HEK293 (cell line): Measurements from ENCODE around the gene ASCC1.

Experiments used
- CTCF ChIA-PET: fragments of 350-600 bp; formaldehyde crosslinking; extraction: SDS; loops from one replicate; lab custom pipeline; 2021; ENCODE audit warnings: antibody characterized with exemption; lab: Yijun Ruan, JAX
- POLR2A ChIA-PET: fragments of 300-600 bp; formaldehyde crosslinking; extraction: SDS; loops from one replicate; lab custom pipeline; 2020; ENCODE audit warnings: antibody characterized with exemption, inconsistent platforms; lab: Yijun Ruan, JAX
- H3K27ac ChIP-seq: fragments of 200-500 bp; sonication (Bioruptor generic); 2 replicates; pipeline ENCODE4 v1.5.1; 2014; ENCODE audit warnings: low read depth, low read length, control low read depth, inconsistent platforms; ENCODE audit errors: extremely low read depth
- H3K36me3 ChIP-seq, 2 experiments: fragments of 200-500 bp in 1 of 2; sonication (Bioruptor generic) in 1 of 2; 1 replicate in 1 of 2; 2 replicates in 1 of 2; pipeline ENCODE4 v1.5.1; 2014 to 2017; ENCODE audit warnings: inconsistent platforms in 2 of 2, low read length in 2 of 2; ENCODE audit not compliant: control insufficient read depth in 2 of 2, insufficient read depth in 1 of 2
- H3K4me1 ChIP-seq: fragments of 200-500 bp; sonication (Bioruptor generic); 2 replicates; pipeline ENCODE4 v1.5.1; 2014; ENCODE audit warnings: mild to moderate bottlenecking, low read length, inconsistent platforms; ENCODE audit not compliant: control insufficient read depth, insufficient read depth
- H3K4me3 ChIP-seq: 2 replicates; pipeline ENCODE4 v1.5.1; 2011; ENCODE audit warnings: low read depth, mild to moderate bottlenecking, control low read depth, low read length, moderate library complexity
- H3K9me3 ChIP-seq: fragments of 200-500 bp; sonication (Bioruptor generic); 2 replicates; pipeline ENCODE4 v1.5.1; 2014; ENCODE audit warnings: low read depth, low read length, inconsistent platforms; ENCODE audit not compliant: control insufficient read depth, insufficient read depth
- EGR2 ChIP-seq: fragments of 450-650 bp; formaldehyde crosslinking; IDR thresholded peaks from 2 replicates; pipeline ENCODE4 v1.5.1; 2016; ENCODE audit warnings: low read depth, missing biosample characterization, missing genetic modification characterization
- GLI2 ChIP-seq: fragments of 450-650 bp; formaldehyde crosslinking; IDR thresholded peaks from 2 replicates; pipeline ENCODE4; 2017; ENCODE audit warnings: missing biosample characterization, missing genetic modification characterization, low read depth, borderline replicate concordance
- GLIS2 ChIP-seq: fragments of 450-650 bp; formaldehyde crosslinking; IDR thresholded peaks from 2 replicates; pipeline ENCODE4 v1.5.1; 2016; ENCODE audit warnings: missing biosample characterization, missing genetic modification characterization
- KLF1 ChIP-seq: fragments of 450-650 bp; formaldehyde crosslinking; IDR thresholded peaks from 2 replicates; pipeline ENCODE4 v1.5.1; 2016; ENCODE audit warnings: missing biosample characterization, missing genetic modification characterization
- ZBTB7A ChIP-seq: fragments of 450-650 bp; formaldehyde crosslinking; IDR thresholded peaks from 2 replicates; pipeline ENCODE4 v1.5.1; 2016; ENCODE audit warnings: low read depth, missing biosample characterization, missing genetic modification characterization
- ZNF138 ChIP-seq: fragments of 450-650 bp; formaldehyde crosslinking; IDR thresholded peaks from 2 replicates; pipeline ENCODE4 v1.5.1; 2016; ENCODE audit warnings: missing biosample characterization, missing genetic modification characterization, borderline replicate concordance
- ZNF140 ChIP-seq: fragments of 450-650 bp; formaldehyde crosslinking; IDR thresholded peaks from 2 replicates; pipeline ENCODE4 v1.5.1; 2016; ENCODE audit warnings: missing biosample characterization, missing genetic modification characterization
- ZNF19 ChIP-seq: fragments of 450-650 bp; formaldehyde crosslinking; IDR thresholded peaks from 2 replicates; pipeline ENCODE4; 2016; ENCODE audit warnings: missing biosample characterization, missing genetic modification characterization, low read depth
- ZNF280C ChIP-seq: fragments of 450-650 bp; formaldehyde crosslinking; IDR thresholded peaks from 2 replicates; pipeline ENCODE4 v1.5.1; 2016; ENCODE audit warnings: missing biosample characterization, missing genetic modification characterization
- ZNF335 ChIP-seq: fragments of 450-650 bp; formaldehyde crosslinking; conservative IDR thresholded peaks from 2 replicates; pipeline ENCODE4 v1.5.1; 2016; ENCODE audit warnings: missing biosample characterization, missing genetic modification characterization
- ZNF501 ChIP-seq: fragments of 450-650 bp; formaldehyde crosslinking; IDR thresholded peaks from 2 replicates; pipeline ENCODE4 v1.5.1; 2016; ENCODE audit warnings: missing biosample characterization, missing genetic modification characterization
- ZNF629 ChIP-seq: fragments of 450-650 bp; formaldehyde crosslinking; IDR thresholded peaks from 2 replicates; pipeline ENCODE4 v1.5.1; 2017; ENCODE audit warnings: missing biosample characterization, missing genetic modification characterization
- TF ChIP-seq, protein P1 (sequence below): fragments of 450-650 bp; formaldehyde crosslinking; IDR thresholded peaks from 2 replicates; pipeline ENCODE4 v1.5.1; 2016; ENCODE audit warnings: missing biosample characterization, missing genetic modification characterization

The ASCC1 gene

GRCh38 chr10:72083790-72084459, 132.2 kb downstream of the ASCC1 start:
- no peaks in the 10 kb centered on the region for H3K9me3 ChIP-seq
- TF ChIP-seq ZNF19 (no peak), ZNF629 (tag by site-specific recombination) (no peak), ZNF335 (tag by site-specific recombination) (peak; percentile 64)
- no peak overlapping the region for H3K27ac ChIP-seq
- no peaks in the 10 kb centered on the region for H3K36me3 ChIP-seq
- CTCF ChIA-PET, result interaction anchor here (0.7 to 1.6 kb wide), 4 partner anchors 10 to 167 kb away, joined by 3 to 8 read pairs (median 4); no protein-coding TSS in a partner anchor
- H3K4me1 ChIP-seq, result peaks cover 1% of the 10 kb centered on the region
- no peak overlapping the region for H3K4me3 ChIP-seq
- POLR2A ChIA-PET, result interaction anchor here (0.5 kb wide), 1 partner anchor 138 kb away, joined by 5 read pairs; no protein-coding TSS in a partner anchor

DNA sequence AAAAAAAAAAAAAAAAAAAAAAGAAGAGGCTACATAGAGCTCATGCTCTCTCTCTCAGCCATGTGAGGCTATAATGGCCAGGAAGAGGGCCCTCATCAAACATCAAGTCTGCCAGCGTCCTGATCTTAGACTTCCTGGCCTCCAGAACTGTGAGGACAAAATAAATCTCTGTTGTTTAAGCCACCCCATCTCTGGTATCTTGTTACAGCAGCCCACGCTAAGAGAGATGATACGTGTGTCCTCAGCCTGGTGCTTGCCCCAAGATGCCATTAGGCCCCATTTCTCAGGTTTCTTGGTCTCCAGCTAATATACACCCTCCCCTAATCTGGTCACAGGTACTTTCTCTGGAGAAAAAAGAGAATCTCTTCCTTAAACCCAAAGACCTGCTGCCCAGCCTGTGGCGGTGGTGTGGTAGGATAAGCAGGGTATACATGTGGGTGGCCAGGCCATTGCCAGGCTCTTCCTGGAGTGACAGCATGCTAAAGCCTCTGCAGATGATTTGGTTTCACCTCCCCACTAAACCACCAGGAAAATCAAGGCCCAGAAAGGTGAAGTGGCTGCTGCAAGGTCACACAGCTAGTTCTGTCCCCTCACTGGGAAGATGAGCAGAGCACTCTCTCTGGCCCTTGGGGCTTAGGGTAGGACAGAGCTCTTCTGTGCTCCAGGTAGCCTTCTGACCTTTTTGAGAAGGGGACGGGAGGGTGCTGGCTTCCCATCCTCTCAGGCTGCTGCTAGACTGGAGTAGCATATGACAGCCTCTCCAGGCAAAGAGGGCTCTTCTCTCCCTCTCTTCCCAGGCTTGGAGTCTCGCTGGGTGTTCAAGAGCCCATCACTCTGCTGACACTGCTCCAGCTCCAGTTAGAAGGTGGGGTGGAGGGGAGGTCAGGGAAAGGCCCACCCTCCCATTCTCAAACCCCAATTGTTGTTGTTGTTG, 133.0 kb downstream of the ASCC1 start:
- no peaks in the 10 kb centered on the region for H3K4me1 ChIP-seq
- no peaks in the 10 kb centered on the region for H3K9me3 ChIP-seq
- TF ChIP-seq EGR2 (tag by site-specific recombination) (0 out of 2 replicates have a peak, but pooled peaks have one; percentile 23), GLIS2 (no peak)
- no peak overlapping the region for H3K27ac ChIP-seq
- no peak overlapping the region for H3K4me3 ChIP-seq
- H3K36me3 ChIP-seq, result no peaks in the 10 kb centered on the region
- POLR2A ChIA-PET, result interaction anchor here (0.6 kb wide), 1 partner anchor 192 kb away, joined by 5 read pairs; no protein-coding TSS in a partner anchor
- CTCF ChIA-PET, result interaction anchor here (0.6 to 1.6 kb wide), 3 partner anchors 10 to 166 kb away, joined by 3 to 8 read pairs (median 3); no protein-coding TSS in a partner anchor

- ChIA-PET POLR2A (no interaction called here), CTCF (interaction anchor here (1.6 kb wide), 1 partner anchor 11 kb away, joined by 8 read pairs; no protein-coding TSS in a partner anchor)
- TF ChIP-seq ZNF629 (tag by site-specific recombination) (no peak), ZNF501 (tag by site-specific recombination) (no peak), KLF1 (tag by site-specific recombination) (peak; percentile 64), ZBTB7A (tag by site-specific recombination) (no peak), GLI2 (tag by site-specific recombination) (no peak)
- Histone ChIP-seq H3K4me1 (no peaks in the 10 kb centered on the region), H3K27ac (0 out of 2 replicates have a peak overlapping the region, but pooled peaks have one; percentile 14), H3K36me3 (no peaks in the 10 kb centered on the region), H3K9me3 (no peaks in the 10 kb centered on the region), H3K4me3 (no peak overlapping the region)
Measured at GRCh38 chr10:72081772-72082590, 134.1 kb downstream of the ASCC1 start.

GRCh38 chr10:72081210-72081609, 134.9 kb downstream of the ASCC1 start:
- CTCF ChIA-PET, result no interaction called here

More at GRCh38 chr10:72081210-72081609, 134.9 kb downstream of the ASCC1 start:
- no peaks in the 10 kb centered on the region for H3K9me3 ChIP-seq
- no peaks in the 10 kb centered on the region for H3K36me3 ChIP-seq
- TF ChIP-seq ZNF140 (tag by site-specific recombination) (peak; percentile 10; the same call in 1 of the 2 replicates), ZNF280C (tag by site-specific recombination) (no peak), ZNF138 (tag by site-specific recombination) (no peak)
- TF ChIP-seq, protein P1, sequence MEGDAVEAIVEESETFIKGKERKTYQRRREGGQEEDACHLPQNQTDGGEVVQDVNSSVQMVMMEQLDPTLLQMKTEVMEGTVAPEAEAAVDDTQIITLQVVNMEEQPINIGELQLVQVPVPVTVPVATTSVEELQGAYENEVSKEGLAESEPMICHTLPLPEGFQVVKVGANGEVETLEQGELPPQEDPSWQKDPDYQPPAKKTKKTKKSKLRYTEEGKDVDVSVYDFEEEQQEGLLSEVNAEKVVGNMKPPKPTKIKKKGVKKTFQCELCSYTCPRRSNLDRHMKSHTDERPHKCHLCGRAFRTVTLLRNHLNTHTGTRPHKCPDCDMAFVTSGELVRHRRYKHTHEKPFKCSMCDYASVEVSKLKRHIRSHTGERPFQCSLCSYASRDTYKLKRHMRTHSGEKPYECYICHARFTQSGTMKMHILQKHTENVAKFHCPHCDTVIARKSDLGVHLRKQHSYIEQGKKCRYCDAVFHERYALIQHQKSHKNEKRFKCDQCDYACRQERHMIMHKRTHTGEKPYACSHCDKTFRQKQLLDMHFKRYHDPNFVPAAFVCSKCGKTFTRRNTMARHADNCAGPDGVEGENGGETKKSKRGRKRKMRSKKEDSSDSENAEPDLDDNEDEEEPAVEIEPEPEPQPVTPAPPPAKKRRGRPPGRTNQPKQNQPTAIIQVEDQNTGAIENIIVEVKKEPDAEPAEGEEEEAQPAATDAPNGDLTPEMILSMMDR (tag by site-specific recombination), result no peak
- no peak overlapping the region for H3K4me3 ChIP-seq
- no peak overlapping the region for H3K27ac ChIP-seq
- H3K4me1 ChIP-seq, result no peaks in the 10 kb centered on the region
- POLR2A ChIA-PET, result no interaction called here
